Effector memory CD4-positive, alpha-beta T cell (primary cell): ENCODE results near the gene NHSL2.

Experiments
- DNase-seq, 3 donors: peaks; one replicate each; pipeline ENCODE4 v3.0.0-alpha.2; 2020
- H3K27ac ChIP-seq: 2 replicates; pipeline ENCODE4 v1.7.0; 2013; ENCODE audit warnings: mild to moderate bottlenecking, low read length, moderate library complexity; ENCODE audit not compliant: insufficient read depth, poor library complexity, severe bottlenecking
- H3K27me3 ChIP-seq: replicated peaks from 2 replicates; pipeline ENCODE4 v1.7.0; 2013; ENCODE audit warnings: mild to moderate bottlenecking, low read length; ENCODE audit not compliant: insufficient read depth, control insufficient read depth, poor library complexity, severe bottlenecking
- H3K36me3 ChIP-seq: 2 replicates; pipeline ENCODE4 v1.7.0; 2013; ENCODE audit warnings: mild to moderate bottlenecking, low read length, moderate library complexity; ENCODE audit not compliant: control insufficient read depth, insufficient read depth
- H3K4me1 ChIP-seq: 2 replicates; pipeline ENCODE4 v1.7.0; 2013; ENCODE audit warnings: low read length, mild to moderate bottlenecking; ENCODE audit not compliant: control insufficient read depth, insufficient read depth, poor library complexity, severe bottlenecking
- H3K4me3 ChIP-seq: 2 replicates; pipeline ENCODE4 v1.7.0; 2013; ENCODE audit warnings: low read length, low read depth, mild to moderate bottlenecking; ENCODE audit not compliant: insufficient read depth, poor library complexity, severe bottlenecking
- H3K9me3 ChIP-seq: 2 replicates; pipeline ENCODE4 v1.7.0; 2013; ENCODE audit warnings: mild to moderate bottlenecking, low read length, moderate library complexity; ENCODE audit not compliant: control insufficient read depth

NHSL2 gene

DNA sequence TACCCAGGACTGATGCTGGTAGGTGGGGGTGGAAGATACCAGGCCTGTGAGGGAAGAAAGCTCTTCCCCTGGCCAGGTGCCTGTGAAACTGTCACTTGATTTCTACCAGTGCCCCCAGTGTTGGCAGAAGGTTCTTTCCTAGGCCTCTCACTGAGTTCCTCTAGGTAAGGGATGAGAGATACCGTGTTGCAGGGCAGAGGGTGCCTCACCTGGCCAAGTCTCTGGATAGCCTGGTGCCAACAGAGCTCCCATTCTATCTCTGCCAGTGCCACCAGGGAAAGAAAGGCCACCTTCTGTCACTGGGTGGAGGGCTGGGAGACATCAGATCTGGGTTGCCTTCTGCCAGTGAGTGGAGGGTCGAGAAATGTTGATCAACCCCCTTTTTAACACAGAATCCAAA is 127.0 kb downstream of the NHSL2 start:
- H3K27me3 ChIP-seq = no peaks in the 10 kb centered on the region
- no peak overlapping the region for H3K4me3 ChIP-seq
- DNase-seq = no peak
- no peaks in the 10 kb centered on the region for H3K9me3 ChIP-seq
- H3K36me3 ChIP-seq = no peaks in the 10 kb centered on the region
- no peak overlapping the region for H3K27ac ChIP-seq
- peaks cover 3% of the 10 kb centered on the region for H3K4me1 ChIP-seq

DNA sequence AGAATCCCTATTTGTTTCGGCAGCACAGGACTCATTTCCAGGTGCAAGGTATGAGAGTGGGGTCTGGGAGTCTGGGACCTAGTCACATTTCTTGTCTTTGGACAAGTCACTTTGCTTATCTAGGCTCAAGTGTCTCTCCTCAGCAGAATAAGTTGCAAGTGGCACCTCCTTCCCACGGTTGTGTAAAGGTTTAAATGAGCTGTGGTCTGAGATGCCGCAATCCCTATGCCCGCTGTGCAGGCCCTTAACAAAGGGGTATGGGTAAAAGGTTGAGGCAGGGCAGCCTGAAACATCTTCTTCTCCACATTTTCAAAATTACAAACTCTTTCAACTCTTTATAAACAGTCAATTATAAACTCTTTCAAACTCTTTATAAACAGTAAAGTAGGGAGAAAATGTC is 127.4 kb downstream of the NHSL2 start:
- Histone ChIP-seq H3K4me3 (no peak overlapping the region), H3K36me3 (no peaks in the 10 kb centered on the region), H3K4me1 (peaks cover 6% of the 10 kb centered on the region), H3K27me3 (no peaks in the 10 kb centered on the region), H3K9me3 (no peaks in the 10 kb centered on the region), H3K27ac (no peak overlapping the region)
- DNase-seq = no peak

DNA sequence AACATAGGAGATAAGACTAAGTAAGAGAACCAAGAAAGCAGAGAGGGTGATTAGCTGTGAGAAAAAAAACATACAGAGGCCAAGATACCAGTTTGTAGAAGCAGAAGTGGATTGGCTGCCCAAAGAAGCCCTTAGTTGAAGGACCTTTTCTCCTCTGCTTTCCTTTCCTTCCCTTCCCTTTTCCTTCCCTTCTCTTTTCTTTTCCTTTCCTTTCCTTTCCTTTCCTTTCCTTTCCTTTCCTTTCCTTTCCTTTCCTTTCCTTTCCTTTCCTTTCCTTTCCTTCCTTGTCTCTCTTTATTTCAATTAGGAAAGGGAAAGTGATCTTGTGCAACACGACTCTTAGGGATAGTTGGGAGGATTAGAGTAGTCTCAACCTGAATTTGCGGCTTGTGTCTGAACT is 128.2 kb downstream of the NHSL2 start:
- Histone ChIP-seq H3K9me3 (no peaks in the 10 kb centered on the region), H3K27me3 (no peaks in the 10 kb centered on the region), H3K4me1 (peaks cover 6% of the 10 kb centered on the region), H3K27ac (no peak overlapping the region), H3K36me3 (no peaks in the 10 kb centered on the region), H3K4me3 (no peak overlapping the region)
- no peak for DNase-seq

DNA sequence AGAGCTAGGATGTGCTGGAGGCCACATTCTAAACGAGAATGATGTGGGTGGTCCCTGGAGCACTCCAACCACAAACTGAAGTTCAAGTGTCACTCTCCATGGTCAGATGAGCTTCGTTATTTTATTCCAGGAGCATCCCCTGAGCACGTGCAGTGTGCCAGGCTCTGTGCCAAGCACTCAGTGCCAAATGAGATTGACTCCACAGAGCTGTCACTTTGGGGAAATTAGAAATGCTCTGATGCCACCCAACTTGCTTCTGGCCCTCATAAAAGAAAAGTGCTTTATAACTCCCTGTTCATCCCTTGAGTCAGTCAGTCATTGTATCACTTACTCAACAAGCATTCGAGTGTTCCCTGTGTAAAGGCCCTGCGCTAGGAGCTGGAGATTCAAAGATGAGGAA is 129.9 kb downstream of the NHSL2 start:
- no peak overlapping the region for H3K4me3 ChIP-seq
- H3K27ac ChIP-seq = no peak overlapping the region
- no peaks in the 10 kb centered on the region for H3K9me3 ChIP-seq
- no peak for DNase-seq
- peaks cover 11% of the 10 kb centered on the region for H3K4me1 ChIP-seq
- H3K27me3 ChIP-seq = no peaks in the 10 kb centered on the region
- H3K36me3 ChIP-seq = no peaks in the 10 kb centered on the region

DNA sequence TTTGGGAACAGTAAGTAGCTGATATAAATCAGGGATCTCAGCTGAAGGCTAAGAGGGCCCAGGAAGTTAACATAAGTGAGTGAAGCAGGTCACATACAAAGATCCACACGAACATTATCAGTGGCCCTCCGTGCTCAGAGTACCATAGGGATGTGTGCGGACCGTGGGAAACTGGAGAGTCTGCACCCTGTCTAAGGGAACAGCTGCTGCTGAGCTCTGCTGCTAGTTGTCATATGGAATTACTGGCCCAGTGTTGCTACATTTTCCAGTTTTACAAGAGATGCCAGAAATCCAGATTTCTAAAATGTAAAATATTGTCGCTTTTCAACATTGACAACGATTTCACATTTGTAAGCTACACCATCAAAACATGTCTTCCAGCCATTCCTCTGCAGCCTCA is 130.5 kb downstream of the NHSL2 start:
- no peak for DNase-seq
- Histone ChIP-seq H3K4me3 (no peak overlapping the region), H3K4me1 (peaks cover 18% of the 10 kb centered on the region), H3K27me3 (no peaks in the 10 kb centered on the region), H3K27ac (no peak overlapping the region), H3K9me3 (no peaks in the 10 kb centered on the region), H3K36me3 (no peaks in the 10 kb centered on the region)

DNA sequence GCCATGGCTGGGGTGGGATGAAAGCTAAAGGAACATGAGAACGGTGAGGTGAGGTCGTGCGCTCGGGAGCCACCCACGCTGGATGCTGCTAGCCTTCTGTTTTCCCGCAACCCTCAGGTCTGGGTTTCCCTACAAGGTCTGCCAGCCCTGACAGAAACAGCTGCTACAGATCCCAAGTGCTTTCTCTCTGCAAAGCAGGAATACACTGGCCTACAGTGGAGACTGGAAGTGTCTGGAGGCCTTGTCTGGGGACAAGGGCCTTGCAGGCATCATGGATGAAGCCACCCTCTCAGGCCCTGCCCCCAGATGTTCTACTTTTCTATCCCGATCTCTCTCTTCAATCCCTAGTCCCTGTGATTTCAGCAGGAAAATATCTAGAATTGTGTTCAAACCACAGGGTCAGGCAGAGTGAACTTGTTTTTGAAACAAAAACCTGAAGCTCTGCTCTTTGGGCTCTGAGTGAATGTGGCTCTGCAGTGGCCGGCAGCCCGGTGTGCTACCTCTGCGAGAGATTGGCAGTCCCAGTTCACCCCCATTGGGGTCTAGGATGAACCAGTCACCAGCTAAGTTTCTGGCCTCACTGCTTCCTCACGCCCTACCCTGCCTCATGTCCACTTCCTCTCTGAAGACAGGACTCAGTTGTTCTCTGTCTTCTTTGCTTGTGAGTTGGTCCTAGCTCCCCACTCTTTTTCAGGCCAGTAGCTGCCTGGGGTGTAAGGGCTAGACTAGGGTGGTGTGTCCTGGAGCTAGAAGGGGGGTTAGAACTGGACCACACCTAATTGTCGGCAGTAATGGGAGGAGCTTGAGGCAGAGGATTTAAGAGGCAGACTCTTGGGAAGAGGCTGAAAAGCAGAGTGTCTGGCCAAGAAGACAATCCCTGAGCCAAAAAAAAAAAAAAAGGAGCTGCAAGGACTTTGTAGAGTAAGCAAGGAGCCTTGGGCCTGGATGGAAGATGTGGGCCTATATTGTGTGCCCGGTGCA is 131.5 kb downstream of the NHSL2 start:
- H3K27me3 ChIP-seq = no peaks in the 10 kb centered on the region
- H3K4me1 ChIP-seq = peaks cover 24% of the 10 kb centered on the region
- no peak for DNase-seq

DNA sequence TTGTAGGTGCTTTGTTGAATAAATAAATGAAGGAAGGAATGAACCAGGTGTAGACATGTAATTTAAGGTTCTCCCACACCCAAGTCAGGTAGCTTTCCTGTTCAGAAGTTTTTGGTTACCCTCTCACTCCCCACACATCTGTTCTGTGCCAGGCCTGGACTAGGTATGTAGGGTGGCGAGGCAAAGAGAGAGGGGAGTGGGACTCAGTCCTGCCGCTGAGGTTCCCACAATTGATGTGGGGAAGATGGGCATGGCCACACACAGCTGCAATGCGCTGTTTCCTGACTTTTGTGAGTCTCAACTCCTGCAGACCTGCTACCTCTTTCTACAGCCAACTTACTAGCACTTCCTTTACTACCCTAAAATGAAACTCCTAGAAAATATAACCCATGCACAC is 132.2 kb downstream of the NHSL2 start:
- DNase-seq = no peak
- no peak overlapping the region for H3K4me3 ChIP-seq
- H3K9me3 ChIP-seq = no peaks in the 10 kb centered on the region
- no peaks in the 10 kb centered on the region for H3K27me3 ChIP-seq
- peaks cover 24% of the 10 kb centered on the region for H3K4me1 ChIP-seq
- no peak overlapping the region for H3K27ac ChIP-seq
- H3K36me3 ChIP-seq = no peaks in the 10 kb centered on the region

More for the DNA sequence above, 131.5 kb downstream of the NHSL2 start:
- Histone ChIP-seq H3K27ac (no peak overlapping the region), H3K36me3 (no peaks in the 10 kb centered on the region), H3K9me3 (no peaks in the 10 kb centered on the region), H3K4me3 (no peak overlapping the region)

DNA sequence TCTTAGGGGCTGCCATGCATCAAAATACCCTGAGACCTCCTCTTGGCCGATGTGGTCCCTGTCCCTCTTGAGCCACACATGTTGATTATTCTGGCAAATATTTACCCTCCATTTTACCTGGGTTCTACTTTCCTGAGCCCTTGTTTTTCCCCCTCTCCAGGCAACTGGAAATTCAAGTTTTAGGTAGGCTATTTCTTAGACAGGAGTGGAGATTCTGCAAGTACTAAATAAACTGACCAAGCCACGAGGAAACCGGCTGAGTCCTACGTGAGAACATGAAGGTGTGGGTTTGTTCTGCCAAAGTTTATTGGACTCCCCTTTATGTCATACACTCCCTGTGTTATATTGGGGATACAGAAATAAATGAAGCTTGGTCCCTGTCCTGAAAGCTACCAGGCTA is 133.0 kb downstream of the NHSL2 start:
- H3K4me1 ChIP-seq = peaks cover 24% of the 10 kb centered on the region
- H3K27me3 ChIP-seq = no peaks in the 10 kb centered on the region
- H3K9me3 ChIP-seq = no peaks in the 10 kb centered on the region
- H3K4me3 ChIP-seq = no peak overlapping the region
- H3K36me3 ChIP-seq = no peaks in the 10 kb centered on the region
- DNase-seq = no peak
- H3K27ac ChIP-seq = no peak overlapping the region

DNA sequence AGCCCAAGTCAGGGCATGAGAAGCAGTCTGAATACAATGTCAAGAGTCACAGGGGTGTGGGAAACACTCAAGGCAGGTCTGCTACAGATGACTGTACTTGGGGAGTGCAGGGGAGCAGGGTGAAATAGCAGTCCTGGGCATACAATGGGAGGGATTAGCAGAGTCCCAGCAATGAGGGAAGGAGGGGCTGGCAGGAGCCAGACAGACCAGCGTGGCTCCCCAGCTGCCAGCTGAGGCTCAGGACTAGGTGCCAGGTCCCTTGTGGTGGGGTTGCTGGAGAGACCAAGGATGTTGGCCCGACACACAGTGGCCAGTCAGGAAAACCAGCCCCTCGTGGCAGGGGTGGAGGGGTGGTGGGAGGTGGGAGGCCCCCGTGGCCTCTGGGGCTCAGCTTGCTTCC is 134.5 kb downstream of the NHSL2 start:
- Histone ChIP-seq H3K36me3 (no peaks in the 10 kb centered on the region), H3K4me1 (peaks cover 24% of the 10 kb centered on the region), H3K27ac (peak overlapping the region; percentile 11)

DNA sequence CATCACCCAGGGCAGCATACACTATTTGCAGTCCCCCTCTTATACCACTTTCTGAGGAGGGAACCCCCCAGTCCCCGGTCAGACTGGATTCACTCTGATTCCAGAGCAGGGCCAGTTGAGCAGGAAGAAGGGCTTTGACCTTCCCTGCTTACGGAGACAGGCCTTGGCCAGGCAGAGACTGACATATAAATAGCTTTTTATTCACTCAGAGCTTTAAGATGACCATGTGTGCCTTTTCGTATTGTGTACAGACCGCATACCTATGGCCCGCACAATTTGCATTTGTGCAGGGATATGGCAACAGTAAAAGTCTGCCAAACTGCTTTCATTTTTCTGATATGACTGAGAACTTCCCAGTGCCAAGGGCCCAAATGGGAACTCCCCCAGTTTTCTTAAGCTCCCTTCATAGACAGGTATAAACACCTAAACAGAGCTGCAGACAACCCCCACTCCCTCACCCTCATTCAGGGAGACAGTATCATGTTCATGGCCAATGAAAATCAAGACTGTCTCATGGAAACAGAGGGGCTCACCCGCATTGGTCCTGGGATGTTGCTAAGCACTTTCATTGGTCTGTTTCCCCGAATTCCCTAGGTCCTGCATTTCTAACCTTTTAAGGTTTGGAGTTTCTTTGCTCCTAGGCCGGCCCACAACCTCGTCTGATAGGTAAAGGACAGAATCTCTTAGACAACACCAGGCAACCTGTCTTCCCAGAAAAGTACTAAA is 135.1 kb downstream of the NHSL2 start:
- Histone ChIP-seq H3K4me1 (peaks cover 24% of the 10 kb centered on the region), H3K27me3 (no peaks in the 10 kb centered on the region), H3K36me3 (no peaks in the 10 kb centered on the region), H3K9me3 (no peaks in the 10 kb centered on the region), H3K27ac (peak overlapping the region; percentile 0), H3K4me3 (no peak overlapping the region)
- no peak for DNase-seq

More for the DNA sequence above, 134.5 kb downstream of the NHSL2 start:
- Histone ChIP-seq H3K4me3 (no peak overlapping the region), H3K27me3 (no peaks in the 10 kb centered on the region), H3K9me3 (no peaks in the 10 kb centered on the region)
- no peak for DNase-seq
